Upper lobe of left lung (tissue), 4 donors: Measurements from ENCODE around the gene NUDT16.

Experiments used
- EP300 ChIP-seq, 4 donors: sonication (generic); formaldehyde crosslinking; IDR thresholded peaks; one replicate each; pipeline ENCODE4 v1.5.1; 2017; ENCODE audit warnings: antibody characterized with exemption in 4 of 4, control low read depth in 2 of 4
- TF ChIP-seq, protein P1 (sequence below), 6 experiments: fragments of 450-650 bp in 4 of 6; fragments of 200-600 bp in 2 of 6; sonication (generic) in 2 of 6; IDR thresholded peaks; one replicate each; pipeline ENCODE4 v1.5.1; 2016 to 2019; ENCODE audit warnings: antibody characterized with exemption in 6 of 6

DNA sequence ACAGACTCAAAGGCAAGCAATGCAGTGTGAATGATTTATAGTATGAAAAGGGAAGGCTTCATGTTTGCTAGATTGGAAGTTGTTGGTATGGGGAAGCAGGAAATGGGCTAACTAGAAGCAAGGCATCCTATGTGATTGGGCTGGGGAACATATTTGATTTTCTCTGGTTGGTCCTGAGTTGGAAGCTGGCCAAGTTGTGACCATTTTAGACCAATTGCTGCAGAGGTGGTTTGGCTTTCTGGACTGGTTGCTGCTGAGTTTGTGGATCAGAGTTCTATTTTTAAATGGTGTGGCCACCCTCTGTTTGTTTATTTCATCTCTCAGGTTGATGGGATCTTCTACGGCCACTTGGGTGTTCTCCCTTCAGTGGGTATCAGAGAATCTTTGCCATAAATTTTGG is 39.7 kb downstream of the NUDT16 start:
- TF ChIP-seq, protein P1, sequence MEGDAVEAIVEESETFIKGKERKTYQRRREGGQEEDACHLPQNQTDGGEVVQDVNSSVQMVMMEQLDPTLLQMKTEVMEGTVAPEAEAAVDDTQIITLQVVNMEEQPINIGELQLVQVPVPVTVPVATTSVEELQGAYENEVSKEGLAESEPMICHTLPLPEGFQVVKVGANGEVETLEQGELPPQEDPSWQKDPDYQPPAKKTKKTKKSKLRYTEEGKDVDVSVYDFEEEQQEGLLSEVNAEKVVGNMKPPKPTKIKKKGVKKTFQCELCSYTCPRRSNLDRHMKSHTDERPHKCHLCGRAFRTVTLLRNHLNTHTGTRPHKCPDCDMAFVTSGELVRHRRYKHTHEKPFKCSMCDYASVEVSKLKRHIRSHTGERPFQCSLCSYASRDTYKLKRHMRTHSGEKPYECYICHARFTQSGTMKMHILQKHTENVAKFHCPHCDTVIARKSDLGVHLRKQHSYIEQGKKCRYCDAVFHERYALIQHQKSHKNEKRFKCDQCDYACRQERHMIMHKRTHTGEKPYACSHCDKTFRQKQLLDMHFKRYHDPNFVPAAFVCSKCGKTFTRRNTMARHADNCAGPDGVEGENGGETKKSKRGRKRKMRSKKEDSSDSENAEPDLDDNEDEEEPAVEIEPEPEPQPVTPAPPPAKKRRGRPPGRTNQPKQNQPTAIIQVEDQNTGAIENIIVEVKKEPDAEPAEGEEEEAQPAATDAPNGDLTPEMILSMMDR (IDR thresholded peaks at IDR 0.05), result no peak
- TF ChIP-seq EP300 (IDR thresholded peaks at IDR 0.05), result no peak
